SH-SY5Y (cell line): ENCODE measurements around the gene MUC4.
"Not testable (repeated sequence)": the region's sequence is repeated elsewhere in the genome, so short reads cannot be mapped to it uniquely, and the experiment has no call there.

Experiments used
- GATA2 ChIP-seq: IDR thresholded peaks from 2 replicates; pipeline ENCODE4 v1.6.1; 2011; ENCODE audit warnings: mild to moderate bottlenecking, low read depth, low read length
- GATA3 ChIP-seq: IDR thresholded peaks from 2 replicates; pipeline ENCODE4 v1.6.1; 2011; ENCODE audit warnings: low read depth, mild to moderate bottlenecking, low read length, moderate library complexity

Gene MUC4

DNA sequence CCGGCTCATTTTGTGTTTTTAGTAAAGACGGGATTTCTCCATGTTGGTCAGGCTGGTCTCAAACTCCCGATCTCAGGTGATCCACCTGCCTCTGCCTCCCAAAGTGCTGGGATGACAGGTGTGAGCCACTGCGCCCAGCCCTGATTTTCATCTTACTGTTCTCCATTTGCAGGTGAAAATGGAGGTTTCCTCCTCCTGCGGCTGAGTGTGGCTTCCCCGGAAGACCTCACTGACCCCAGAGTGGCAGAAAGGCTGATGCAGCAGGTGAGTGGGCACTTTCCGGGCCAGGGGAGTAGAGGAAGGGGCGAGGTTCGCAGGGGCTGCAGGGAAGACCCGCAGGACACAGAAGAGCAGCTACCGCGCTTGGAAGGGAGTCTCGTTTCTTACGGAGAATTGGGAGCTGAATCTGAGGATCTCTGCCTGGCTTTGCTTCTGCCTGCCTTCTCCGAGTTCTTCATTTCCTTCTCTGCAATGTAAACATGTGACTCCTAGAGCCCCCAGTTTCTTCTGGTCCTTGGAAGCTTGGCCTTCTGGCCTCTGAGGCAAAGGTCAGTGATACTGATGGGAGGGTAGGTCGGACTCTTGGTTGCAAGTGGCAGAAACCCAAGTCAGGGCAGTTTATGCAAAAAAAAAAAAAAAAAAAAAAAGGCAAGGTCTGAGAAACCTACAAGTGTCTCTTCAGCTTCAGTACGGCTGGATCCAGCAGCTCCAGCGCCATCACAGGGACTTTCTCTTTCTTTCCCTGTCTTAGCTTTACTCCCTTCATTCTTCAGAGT, 82.1 kb downstream of the MUC4 start:
- TF ChIP-seq GATA3 (no peak), GATA2 (no peak)

DNA sequence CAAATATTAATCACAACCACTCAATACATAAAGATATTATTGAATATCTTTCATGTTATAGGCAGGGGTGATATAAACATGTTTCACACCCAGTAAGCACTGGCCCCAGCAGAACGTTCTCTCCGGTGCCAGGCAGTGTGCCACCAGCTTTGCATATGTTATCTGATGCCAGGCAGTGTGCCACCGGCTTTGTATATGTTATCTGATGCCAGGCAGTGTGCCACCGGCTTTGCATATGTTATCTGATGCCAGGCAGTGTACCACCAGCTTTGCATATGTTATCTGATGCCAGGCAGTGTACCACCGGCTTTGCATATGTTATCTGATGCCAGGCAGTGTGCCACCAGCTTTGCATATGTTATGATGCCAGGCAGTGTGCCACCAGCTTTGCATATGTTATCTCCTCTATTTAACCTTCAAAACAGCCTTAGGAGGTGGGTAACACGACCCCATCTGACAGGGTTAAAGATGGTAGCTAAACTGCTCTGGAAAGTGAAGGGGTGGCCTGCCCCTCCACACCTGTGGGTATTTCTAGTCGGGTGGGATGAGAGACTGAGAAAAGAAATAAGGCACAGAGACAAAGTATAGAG, 84.0 kb downstream of the MUC4 start:
- peak; percentile 100 for TF ChIP-seq GATA2
- peak; percentile 99 for TF ChIP-seq GATA3

DNA sequence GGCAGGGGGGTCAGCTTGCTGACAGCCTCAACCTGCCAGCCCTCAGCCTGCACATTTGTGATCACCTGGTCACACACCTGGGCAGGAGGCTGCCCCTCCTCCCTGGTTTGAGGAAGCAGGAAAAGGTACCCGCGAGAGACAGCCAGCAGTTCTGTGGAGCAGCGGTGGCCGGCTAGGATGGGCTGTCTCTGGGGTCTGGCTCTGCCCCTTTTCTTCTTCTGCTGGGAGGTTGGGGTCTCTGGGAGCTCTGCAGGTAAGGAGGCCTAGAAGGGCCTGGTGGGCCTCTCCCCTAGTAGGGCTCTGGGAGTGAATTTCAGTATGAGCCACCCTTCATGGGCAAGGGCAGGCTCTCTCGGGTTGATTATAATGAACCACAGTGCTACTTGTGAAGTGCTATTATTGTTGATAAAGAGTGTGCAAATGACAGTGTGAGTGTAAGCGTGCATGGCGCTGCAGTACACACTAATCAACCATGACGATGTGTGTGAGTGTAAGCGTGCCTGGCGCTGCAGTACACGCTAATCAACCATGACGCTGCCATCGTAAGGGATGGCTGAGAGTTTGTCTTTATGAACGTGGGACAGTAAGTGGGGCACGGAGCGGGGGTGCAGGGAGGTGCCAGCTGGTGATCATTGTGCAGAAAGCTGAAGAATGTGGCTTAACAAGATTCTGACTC, 90.8 kb downstream of the MUC4 start, which contains the start of gene MUC20:
TSS of gene MUC20 (plus strand) at position 148 of the 676 bp plus-strand sequence. CDS start at position 178, 30 bp downstream.
- not testable (repeated sequence) for TF ChIP-seq GATA3, GATA2

DNA sequence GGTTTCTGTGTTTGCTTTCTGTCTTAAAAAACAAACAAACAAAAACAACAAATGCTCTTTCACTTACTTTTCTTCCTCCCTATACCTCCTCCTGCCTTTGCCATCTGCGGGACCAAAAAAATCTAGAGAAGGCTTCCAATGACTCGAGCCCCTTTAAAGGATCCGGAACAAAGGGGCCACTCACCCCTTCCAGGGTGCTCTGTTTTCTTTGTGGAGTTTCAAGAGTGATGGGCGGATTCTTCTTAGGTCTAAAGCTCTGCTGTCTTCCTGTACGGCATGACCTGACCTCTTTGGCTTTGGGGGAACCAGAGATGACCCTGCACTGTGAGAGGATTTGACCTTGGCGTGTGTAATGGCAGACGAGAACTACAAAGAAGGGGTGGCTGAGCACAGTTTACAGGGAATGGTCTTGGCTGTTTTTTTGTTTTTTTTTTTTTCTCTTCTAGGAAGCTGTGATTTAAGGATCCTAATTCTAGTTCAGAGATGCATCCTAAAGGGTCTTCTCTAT, 93.2 kb downstream of the MUC4 start:
- TF ChIP-seq GATA3: no peak
- no peak for TF ChIP-seq GATA2

DNA sequence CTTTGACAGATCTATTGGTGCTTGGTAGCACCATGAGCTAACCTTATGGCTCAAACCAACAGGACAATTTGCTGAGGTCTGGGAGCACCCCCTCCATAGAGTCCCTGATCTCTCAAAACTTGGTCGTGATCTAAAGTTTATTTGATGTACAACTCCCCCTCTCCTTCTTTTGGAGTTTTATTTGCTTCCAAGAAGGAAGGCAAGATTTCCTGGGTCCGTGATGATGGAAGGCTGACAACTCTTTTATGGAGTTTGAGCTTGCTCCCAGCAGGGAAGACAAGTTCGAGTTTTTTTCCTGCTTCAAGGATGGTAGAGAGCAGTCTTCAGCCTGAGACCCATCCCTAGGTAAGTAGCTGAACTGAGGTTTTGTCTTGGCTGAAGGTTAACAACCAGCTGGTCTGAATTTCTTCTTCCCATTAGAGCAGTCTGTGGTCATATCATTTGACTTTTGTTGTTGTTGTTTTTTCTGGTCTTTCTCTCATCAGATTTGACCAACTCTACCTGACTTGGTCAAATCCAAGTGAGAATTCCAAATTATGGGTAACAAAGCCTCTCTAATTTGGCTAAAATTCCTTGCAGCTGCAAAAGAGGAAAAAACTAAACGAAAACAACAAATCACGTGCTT, 93.8 kb downstream of the MUC4 start:
- TF ChIP-seq GATA2: no peak
- TF ChIP-seq GATA3: no peak

DNA sequence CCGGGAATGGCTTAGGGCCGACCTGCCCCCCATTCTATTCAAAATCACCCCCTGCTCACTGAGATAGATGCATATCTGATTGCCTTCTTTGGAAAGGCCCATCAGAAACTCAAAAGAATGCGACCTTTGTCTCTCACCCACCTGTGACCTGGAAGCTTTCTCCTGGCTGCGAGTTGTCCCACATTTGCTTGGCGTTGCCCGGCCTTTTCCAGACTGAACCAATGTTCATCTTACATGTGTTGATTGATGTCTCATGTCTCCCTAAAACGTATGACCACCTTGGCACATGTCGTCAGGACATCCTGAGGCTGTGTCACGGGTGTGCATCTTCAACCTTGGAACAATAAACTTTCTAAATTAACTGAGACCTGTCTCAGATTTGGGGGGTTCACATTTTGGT, 94.3 kb downstream of the MUC4 start:
- no peak for TF ChIP-seq GATA2
- no peak for TF ChIP-seq GATA3

DNA sequence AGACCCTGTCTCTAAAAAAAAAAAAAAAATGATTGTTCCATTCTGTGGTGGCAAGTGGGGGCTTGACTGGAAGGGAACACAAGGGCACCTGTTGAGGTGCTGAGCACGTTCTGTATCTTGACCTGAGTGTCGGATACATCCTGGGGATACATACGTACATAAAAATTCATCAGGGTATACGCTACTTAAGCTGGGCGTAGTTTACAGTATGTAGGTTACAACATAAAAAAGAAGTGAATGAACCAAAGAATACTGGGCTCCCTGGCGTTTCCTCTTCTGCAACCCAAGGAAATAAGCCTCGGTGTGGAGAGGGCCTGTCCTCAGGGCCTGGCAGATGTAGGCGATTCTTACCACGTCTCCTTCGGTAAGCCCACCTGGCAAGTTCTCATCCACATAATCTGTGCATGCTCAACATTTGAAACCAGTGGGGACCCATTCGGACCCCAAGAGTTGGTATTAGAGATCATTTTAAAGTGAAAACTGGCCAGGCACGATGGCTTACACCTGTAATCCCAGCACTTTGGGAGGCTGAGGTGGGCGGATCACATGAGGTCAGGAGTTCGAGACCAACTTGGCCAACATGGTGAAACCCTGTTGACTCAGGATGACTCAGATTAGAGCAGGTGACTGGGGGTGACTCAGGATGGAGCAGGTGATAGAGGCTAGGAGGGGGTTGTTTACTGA, 96.0 kb downstream of the MUC4 start:
- TF ChIP-seq GATA2 (no peak), GATA3 (no peak)

DNA sequence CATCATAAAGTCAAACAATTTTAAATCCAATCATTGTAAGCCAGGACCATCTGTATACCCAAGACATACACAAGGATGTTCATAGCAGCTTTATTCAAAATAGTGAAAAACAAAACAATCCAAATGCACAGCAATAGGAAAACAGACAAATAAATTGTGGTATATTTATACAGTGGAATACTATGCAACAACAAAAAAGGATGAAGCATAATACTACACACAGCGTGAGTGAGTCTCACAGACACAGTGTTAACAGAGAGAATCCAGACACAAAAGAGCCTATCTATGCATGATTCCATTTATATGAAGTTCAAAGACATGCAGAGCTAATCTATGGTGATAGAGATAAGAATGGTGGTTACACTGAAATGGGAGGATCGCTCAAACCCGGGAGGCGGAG, 96.6 kb downstream of the MUC4 start:
- TF ChIP-seq GATA2: no peak
- TF ChIP-seq GATA3: no peak

DNA sequence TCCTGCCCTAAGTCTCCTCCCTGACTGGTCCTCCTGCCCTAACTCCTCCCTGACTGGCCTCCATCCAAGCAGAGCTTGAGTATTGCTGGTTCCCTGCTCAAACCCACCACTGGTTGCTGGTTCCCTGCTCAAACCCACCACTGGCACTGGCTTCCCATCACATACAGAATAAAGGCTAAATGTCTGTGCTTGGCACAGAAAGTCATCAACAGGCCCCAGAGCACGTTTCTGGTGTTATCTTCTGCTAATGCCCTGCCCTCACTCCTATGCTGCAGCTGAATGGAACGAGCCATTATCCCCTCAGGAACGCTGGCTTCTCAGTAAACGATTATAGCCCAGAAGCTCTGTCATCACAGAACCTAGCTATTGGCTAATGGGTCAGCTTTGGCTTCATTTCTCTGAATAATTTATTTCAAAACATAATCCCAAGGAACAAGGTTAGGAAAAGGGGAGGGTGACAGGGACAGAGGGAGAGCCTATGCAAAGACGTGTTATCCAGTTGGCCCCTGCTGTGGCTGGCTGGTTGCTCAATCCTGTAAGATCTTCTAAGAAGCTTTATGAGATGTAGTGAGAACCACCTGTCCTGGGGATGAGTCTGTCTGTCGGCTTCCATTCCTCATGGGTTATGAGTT, 97.2 kb downstream of the MUC4 start:
- no peak for TF ChIP-seq GATA3
- TF ChIP-seq GATA2: no peak

DNA sequence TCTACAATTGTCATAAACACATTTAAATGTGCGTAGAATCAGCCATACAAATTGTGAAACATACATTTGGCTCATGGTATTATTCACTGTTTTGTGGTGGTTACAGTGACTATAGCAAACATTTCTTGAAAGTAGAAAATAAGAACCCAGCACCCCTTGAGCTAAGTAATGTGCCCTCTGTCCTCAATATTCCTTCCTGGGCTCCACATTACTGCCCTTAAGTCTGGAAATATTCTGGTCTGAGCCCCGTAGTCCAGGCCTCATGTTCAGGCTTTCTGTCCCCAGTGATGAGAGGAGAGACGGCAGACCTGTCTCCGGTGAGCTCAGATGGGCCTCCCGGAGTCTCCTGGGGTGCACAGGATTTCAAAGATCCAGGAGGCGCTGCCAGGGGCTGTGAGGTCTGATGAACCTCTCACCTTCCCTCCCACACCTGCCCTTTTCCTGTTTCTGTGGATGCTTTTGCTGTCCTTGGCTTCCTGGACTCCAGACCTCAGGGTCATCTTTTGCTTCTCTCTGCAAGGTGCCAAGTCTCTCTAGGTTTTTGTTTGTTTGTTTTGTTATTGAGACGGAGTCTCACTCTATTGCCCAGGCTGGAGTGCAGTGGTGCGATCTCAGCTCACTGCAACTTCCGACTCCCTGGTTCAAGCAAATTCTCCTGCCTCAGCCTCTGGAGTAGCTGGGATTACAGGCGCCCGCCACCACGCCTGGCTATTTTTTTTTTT, 99.8 kb downstream of the MUC4 start:
- TF ChIP-seq GATA3 (no peak), GATA2 (no peak)

DNA sequence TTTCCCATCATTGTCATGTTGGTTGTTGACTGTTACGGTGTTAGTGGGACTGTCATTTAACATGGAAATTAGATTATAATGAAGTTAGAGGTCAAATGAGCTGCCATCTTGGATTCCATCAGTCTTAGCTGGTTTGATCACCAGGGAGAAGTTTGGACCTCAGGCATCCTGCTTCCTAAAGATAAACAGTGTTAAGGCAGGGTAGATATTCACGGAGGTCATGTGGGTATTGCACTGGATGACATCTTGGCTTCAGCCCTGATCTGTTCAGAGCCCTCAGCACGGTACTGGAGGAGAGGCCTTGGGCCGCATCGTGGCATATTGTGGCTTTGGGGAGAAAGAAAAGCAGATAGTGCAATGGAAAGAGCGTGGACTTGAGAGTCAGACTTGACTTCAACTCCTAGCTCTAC, 102.0 kb downstream of the MUC4 start:
- no peak for TF ChIP-seq GATA3

DNA sequence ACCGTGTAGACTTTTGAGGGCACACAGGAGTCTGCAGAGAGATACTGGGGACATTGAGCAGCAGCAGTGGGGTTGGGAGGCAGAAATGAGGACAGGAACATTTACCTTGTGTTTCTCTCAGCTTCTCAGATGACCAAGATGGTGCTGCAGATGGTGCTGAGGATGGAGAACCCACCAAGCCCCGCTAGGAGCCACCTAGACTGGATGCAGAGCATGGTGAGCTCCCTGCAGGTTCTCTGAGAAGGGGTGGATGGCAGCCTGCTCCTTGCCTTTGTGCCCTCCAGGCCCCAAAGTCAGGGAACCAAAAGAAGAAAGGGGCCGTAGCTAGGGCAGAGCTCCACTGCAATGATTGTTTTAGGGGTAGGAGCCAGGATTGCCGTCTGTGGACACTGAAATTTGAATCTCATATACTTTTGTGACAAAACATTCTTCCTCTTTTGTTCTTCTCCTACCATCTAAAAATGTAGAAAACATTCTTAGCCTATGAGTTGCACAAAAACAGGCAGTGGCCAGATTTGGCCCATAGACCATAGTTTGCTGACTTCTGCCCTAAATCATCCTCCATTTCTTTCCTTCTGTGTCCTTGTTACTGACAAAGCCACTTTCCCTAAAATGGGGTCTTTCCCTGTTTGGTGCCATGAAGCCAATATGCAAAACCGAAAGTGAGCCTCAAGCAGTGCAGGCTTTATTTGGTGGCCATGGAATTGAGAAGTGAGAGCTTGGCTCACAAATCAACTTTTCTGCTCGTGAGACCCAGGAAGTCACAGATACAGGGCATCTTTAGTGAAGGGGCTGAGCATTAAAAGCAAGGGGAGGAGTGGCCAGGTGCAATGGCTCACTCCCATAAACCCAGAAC, 102.9 kb downstream of the MUC4 start:
- TF ChIP-seq GATA2 (no peak), GATA3 (no peak)
